ENCODE data around the gene EEF1G.

The EEF1G gene

DNA sequence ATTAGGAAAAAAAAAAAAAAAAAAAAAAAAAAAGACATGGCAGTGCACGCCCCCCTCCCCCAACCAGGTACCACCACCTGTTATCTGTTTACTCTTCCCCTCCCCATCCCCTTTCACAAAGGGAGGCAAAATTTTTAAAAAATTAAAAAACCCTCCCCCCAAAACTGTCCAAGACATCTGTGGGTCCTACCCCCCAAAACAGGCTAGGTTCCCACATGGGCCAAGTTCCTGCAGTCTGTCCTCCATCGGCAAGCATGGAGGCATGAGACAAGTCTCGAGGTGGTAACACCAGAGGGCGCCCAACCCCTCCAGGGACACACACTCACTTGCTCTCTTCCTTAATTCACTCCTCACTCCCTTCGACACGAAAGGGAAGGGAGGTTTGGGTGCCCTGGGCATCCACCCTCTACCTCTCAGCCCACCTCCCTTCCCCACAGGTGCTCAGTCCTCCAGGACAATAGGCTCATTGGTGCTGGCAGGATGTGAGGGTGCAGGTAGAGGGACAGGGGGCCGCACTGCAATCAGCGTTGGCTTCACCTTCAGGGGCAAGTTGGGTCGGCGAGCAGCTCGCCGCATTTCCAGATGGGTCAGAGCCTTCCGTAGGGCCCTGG lies 19.8 kb upstream of the EEF1G start (continued):
- TF ChIP-seq, protein P1, sequence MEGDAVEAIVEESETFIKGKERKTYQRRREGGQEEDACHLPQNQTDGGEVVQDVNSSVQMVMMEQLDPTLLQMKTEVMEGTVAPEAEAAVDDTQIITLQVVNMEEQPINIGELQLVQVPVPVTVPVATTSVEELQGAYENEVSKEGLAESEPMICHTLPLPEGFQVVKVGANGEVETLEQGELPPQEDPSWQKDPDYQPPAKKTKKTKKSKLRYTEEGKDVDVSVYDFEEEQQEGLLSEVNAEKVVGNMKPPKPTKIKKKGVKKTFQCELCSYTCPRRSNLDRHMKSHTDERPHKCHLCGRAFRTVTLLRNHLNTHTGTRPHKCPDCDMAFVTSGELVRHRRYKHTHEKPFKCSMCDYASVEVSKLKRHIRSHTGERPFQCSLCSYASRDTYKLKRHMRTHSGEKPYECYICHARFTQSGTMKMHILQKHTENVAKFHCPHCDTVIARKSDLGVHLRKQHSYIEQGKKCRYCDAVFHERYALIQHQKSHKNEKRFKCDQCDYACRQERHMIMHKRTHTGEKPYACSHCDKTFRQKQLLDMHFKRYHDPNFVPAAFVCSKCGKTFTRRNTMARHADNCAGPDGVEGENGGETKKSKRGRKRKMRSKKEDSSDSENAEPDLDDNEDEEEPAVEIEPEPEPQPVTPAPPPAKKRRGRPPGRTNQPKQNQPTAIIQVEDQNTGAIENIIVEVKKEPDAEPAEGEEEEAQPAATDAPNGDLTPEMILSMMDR (tag by site-specific recombination; IDR thresholded peaks at IDR 0.05), result peak; percentile 69
- TF ChIP-seq, protein P2, sequence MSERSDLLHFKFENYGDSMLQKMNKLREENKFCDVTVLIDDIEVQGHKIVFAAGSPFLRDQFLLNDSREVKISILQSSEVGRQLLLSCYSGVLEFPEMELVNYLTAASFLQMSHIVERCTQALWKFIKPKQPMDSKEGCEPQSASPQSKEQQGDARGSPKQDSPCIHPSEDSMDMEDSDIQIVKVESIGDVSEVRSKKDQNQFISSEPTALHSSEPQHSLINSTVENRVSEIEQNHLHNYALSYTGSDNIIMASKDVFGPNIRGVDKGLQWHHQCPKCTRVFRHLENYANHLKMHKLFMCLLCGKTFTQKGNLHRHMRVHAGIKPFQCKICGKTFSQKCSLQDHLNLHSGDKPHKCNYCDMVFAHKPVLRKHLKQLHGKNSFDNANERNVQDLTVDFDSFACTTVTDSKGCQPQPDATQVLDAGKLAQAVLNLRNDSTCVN (tag by site-specific recombination; optimal IDR thresholded peaks at IDR 0.05), result peak; percentile 10
- TF ChIP-seq ZBTB48 (tag by site-specific recombination; IDR thresholded peaks at IDR 0.05) (peak; percentile 65; the same call in 1 of the 2 replicates), ZNF600 (tag by site-specific recombination; IDR thresholded peaks at IDR 0.05) (peak; percentile 88), FEZF1 (tag by site-specific recombination; IDR thresholded peaks at IDR 0.05) (no peak), ZNF366 (tag by site-specific recombination; conservative IDR thresholded peaks at IDR 0.05) (peak; percentile 65)
- TF ChIP-seq, protein P3, sequence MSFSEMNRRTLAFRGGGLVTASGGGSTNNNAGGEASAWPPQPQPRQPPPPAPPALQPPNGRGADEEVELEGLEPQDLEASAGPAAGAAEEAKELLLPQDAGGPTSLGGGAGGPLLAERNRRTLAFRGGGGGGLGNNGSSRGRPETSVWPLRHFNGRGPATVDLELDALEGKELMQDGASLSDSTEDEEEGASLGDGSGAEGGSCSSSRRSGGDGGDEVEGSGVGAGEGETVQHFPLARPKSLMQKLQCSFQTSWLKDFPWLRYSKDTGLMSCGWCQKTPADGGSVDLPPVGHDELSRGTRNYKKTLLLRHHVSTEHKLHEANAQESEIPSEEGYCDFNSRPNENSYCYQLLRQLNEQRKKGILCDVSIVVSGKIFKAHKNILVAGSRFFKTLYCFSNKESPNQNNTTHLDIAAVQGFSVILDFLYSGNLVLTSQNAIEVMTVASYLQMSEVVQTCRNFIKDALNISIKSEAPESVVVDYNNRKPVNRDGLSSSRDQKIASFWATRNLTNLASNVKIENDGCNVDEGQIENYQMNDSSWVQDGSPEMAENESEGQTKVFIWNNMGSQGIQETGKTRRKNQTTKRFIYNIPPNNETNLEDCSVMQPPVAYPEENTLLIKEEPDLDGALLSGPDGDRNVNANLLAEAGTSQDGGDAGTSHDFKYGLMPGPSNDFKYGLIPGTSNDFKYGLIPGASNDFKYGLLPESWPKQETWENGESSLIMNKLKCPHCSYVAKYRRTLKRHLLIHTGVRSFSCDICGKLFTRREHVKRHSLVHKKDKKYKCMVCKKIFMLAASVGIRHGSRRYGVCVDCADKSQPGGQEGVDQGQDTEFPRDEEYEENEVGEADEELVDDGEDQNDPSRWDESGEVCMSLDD (tag by site-specific recombination; IDR thresholded peaks at IDR 0.05), result peak; percentile 69; the same call in 1 of the 2 replicates
- TF ChIP-seq, protein P4, sequence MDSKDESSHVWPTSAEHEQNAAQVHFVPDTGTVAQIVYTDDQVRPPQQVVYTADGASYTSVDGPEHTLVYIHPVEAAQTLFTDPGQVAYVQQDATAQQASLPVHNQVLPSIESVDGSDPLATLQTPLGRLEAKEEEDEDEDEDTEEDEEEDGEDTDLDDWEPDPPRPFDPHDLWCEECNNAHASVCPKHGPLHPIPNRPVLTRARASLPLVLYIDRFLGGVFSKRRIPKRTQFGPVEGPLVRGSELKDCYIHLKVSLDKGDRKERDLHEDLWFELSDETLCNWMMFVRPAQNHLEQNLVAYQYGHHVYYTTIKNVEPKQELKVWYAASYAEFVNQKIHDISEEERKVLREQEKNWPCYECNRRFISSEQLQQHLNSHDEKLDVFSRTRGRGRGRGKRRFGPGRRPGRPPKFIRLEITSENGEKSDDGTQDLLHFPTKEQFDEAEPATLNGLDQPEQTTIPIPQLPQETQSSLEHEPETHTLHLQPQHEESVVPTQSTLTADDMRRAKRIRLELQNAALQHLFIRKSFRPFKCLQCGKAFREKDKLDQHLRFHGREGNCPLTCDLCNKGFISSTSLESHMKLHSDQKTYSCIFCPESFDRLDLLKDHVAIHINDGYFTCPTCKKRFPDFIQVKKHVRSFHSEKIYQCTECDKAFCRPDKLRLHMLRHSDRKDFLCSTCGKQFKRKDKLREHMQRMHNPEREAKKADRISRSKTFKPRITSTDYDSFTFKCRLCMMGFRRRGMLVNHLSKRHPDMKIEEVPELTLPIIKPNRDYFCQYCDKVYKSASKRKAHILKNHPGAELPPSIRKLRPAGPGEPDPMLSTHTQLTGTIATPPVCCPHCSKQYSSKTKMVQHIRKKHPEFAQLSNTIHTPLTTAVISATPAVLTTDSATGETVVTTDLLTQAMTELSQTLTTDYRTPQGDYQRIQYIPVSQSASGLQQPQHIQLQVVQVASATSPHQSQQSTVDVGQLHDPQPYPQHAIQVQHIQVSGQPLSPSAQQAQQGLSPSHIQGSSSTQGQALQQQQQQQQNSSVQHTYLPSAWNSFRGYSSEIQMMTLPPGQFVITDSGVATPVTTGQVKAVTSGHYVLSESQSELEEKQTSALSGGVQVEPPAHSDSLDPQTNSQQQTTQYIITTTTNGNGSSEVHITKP (tag by site-specific recombination; IDR thresholded peaks at IDR 0.05), result 0 out of 2 replicates have a peak, but pooled peaks have one; percentile 15

DNA sequence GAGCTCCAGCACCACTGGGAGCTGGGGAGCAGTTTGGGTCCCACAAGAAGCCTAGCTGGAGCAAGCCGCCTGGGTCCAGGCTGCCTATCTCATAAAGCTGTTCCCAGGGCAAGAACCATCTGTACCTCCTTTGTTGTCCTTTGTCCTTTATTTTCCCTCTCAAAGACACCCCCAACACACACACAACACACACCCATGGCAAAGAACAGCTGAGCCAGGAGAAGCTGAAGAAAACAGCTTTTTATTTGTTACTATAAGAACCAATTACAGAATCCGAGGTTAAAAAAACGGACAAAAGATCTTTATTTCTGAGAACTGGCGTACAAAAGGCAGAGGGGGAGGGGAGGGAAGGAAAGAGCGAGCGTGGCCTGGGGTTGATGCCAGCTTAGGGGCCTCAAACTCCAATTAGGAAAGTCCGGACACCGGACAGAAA lies 19.3 kb upstream of the EEF1G start:
- CTCF ChIA-PET, result interaction anchor here (0.8 to 3.5 kb wide), 15 partner anchors 9 to 198 kb away, joined by 3 to 19 read pairs (median 5); partner anchors contain the start of genes B3GAT3, C11orf98, CSKMT and MTA2
- no peaks in the 10 kb centered on the region for H3K9me3 ChIP-seq (ENCODE audit: control insufficient read depth, insufficient read depth, low read depth, low read length)
- H3K4me1 ChIP-seq (ENCODE audit: control insufficient read depth, insufficient read depth, low read length), result no peaks in the 10 kb centered on the region
- peaks cover 14 to 66% of the 10 kb centered on the region in 2 experiments; a peak in 2 of 3 replicates for H3K36me3 ChIP-seq (ENCODE audit: control insufficient read depth in 2 of 2, insufficient read depth in 1 of 2, low read length in 2 of 2)
- no peak for TF ChIP-seq HOXC10 (CRISPR knock-in tag; IDR thresholded peaks at IDR 0.05)
- no peak for TF ChIP-seq ZNF621 (tag by site-specific recombination; IDR thresholded peaks at IDR 0.05)
- no peak for TF ChIP-seq ZNF76 (tag by site-specific recombination; IDR thresholded peaks at IDR 0.05; ENCODE audit: borderline replicate concordance, low read depth)
- no peak for TF ChIP-seq RBAK (tag by site-specific recombination; IDR thresholded peaks at IDR 0.05)
- no peak for TF ChIP-seq ZNF391 (tag by site-specific recombination; IDR thresholded peaks at IDR 0.05; ENCODE audit: borderline replicate concordance, low read depth)
- TF ChIP-seq MZF1 (tag by site-specific recombination; IDR thresholded peaks at IDR 0.05; ENCODE audit: borderline replicate concordance), result no peak
- no peak for TF ChIP-seq GLI4 (tag by site-specific recombination; IDR thresholded peaks at IDR 0.05)
- TF ChIP-seq KLF10 (tag by site-specific recombination; IDR thresholded peaks at IDR 0.05), result no peak
- TF ChIP-seq ZNF132 (tag by site-specific recombination; IDR thresholded peaks at IDR 0.05; ENCODE audit: borderline replicate concordance), result no peak
- TF ChIP-seq ZNF623 (tag by site-specific recombination; IDR thresholded peaks at IDR 0.05), result no peak
- TF ChIP-seq ZNF585B (tag by site-specific recombination; IDR thresholded peaks at IDR 0.05), result no peak
- TF ChIP-seq, protein P5, sequence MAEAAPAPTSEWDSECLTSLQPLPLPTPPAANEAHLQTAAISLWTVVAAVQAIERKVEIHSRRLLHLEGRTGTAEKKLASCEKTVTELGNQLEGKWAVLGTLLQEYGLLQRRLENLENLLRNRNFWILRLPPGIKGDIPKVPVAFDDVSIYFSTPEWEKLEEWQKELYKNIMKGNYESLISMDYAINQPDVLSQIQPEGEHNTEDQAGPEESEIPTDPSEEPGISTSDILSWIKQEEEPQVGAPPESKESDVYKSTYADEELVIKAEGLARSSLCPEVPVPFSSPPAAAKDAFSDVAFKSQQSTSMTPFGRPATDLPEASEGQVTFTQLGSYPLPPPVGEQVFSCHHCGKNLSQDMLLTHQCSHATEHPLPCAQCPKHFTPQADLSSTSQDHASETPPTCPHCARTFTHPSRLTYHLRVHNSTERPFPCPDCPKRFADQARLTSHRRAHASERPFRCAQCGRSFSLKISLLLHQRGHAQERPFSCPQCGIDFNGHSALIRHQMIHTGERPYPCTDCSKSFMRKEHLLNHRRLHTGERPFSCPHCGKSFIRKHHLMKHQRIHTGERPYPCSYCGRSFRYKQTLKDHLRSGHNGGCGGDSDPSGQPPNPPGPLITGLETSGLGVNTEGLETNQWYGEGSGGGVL (tag by site-specific recombination; IDR thresholded peaks at IDR 0.05), result no peak
- no peak for TF ChIP-seq ZNF174 (tag by site-specific recombination; IDR thresholded peaks at IDR 0.05)
- TF ChIP-seq ZNF239 (tag by site-specific recombination; IDR thresholded peaks at IDR 0.05), result no peak
- no peak for TF ChIP-seq FEZF1 (tag by site-specific recombination; IDR thresholded peaks at IDR 0.05)
- no peak for TF ChIP-seq ZNF354C (tag by site-specific recombination; IDR thresholded peaks at IDR 0.05; ENCODE audit: borderline replicate concordance, low read depth)
- no peak overlapping the region for H3K27ac ChIP-seq (ENCODE audit: extremely low read depth, low read depth, low read length)
- POLR2A ChIA-PET, result interaction anchor here (0.6 to 6.0 kb wide), 16 partner anchors 8 to 278 kb away, joined by 3 to 140 read pairs (median 20); partner anchors contain the start of genes B3GAT3, C11orf98, CSKMT and EEF1G
- no peak overlapping the region for H3K4me3 ChIP-seq (ENCODE audit: low read depth, low read length)
